ENCODE measurements around the gene PTPRM. TPM values are rescaled to one million over a fixed set of nuclear protein-coding genes. Genes with fewer than 3 reads are reported as not detected.

Gene PTPRM
- total RNA-seq, 4 donors from 2014 or later = 170 to 198 (median 182) TPM

GRCh38 chr18:7541835-7542234, 25.3 kb upstream of the PTPRM start:
- no peak for TF ChIP-seq CTCF (IDR thresholded peaks at IDR 0.05)
- no peak for TF ChIP-seq POLR2A (IDR thresholded peaks at IDR 0.05)
- H3K4me3 ChIP-seq (replicated peaks in 1 of 3) = no peak overlapping the region
- 92% methylated on average over 5 of the region's 5 CpGs for WGBS, 2 donors
- intact Hi-C loops (cut with DNase I) = no loop called here
- no peaks in the 10 kb centered on the region for H3K4me1 ChIP-seq
- no peak overlapping the region for H3K27ac ChIP-seq
- H3K36me3 ChIP-seq = no peaks in the 10 kb centered on the region
- no peaks in the 10 kb centered on the region for H3K27me3 ChIP-seq
- no peak for DNase-seq
- H3K9me3 ChIP-seq = no peaks in the 10 kb centered on the region

GRCh38 chr18:7544686-7545085, 22.4 kb upstream of the PTPRM start:
- no peak overlapping the region for H3K27ac ChIP-seq
- intact Hi-C loops (cut with DNase I) = no loop called here
- WGBS, 2 donors = 83 to 89% methylated on average over 1 of the region's 1 CpG
- no peaks in the 10 kb centered on the region for H3K27me3 ChIP-seq
- TF ChIP-seq POLR2A (IDR thresholded peaks at IDR 0.05) = no peak
- TF ChIP-seq CTCF (IDR thresholded peaks at IDR 0.05) = no peak
- no peaks in the 10 kb centered on the region for H3K4me1 ChIP-seq
- no peaks in the 10 kb centered on the region for H3K9me3 ChIP-seq
- DNase-seq = no peak
- H3K4me3 ChIP-seq (replicated peaks in 1 of 3) = no peak overlapping the region
- H3K36me3 ChIP-seq = no peaks in the 10 kb centered on the region

DNA sequence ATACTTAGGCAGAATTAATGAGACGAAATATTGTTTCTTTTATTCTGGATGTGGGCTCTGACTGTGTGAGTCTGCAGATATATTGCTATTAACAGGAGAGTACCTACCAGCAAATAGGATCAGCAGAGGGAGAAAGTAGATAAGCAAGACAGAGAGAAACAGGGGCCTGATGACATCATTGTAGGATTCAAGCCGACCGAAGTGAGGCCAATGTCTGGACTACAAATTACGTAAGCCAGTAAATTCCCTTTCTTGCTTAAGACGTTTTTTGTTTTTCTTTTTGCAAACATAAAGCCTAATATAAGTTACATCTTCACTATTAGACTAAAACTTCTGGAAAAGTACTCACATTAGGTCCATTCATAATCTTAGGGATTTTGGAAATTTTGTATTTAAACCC, 21.4 kb upstream of the PTPRM start:
- intact Hi-C loops (cut with DNase I) = no loop called here
- Histone ChIP-seq H3K4me1 (no peaks in the 10 kb centered on the region), H3K36me3 (no peaks in the 10 kb centered on the region), H3K9me3 (no peaks in the 10 kb centered on the region), H3K27me3 (no peaks in the 10 kb centered on the region), H3K27ac (no peak overlapping the region), H3K4me3 (replicated peaks in 1 of 3) (no peak overlapping the region)
- TF ChIP-seq POLR2A (IDR thresholded peaks at IDR 0.05) (no peak), CTCF (IDR thresholded peaks at IDR 0.05) (no peak)
- no peak for DNase-seq
- 80 to 85% methylated on average over 5 of the region's 5 CpGs for WGBS, 2 donors

DNA sequence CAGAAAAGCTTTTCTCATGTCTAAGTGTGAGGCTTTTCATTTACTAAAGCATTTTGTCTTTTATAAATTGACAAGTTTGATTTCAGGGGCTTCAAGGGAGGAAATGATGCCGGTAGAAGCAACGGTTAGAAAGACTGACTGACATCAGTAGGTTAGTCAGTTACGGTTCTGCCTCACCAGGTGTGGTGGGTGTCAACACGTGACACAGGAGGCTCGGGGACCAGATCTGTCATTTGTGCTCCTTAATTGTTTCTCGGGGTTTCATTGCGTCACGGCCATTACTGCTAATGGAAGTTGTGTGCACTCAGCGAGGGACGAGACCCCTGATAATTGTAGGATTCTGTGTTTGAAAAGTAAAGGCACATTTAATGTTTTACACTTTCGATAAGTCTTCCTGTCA, 18.9 kb upstream of the PTPRM start:
- WGBS, 2 donors = 94 to 95% methylated on average over 11 of the region's 11 CpGs
- Histone ChIP-seq H3K27me3 (no peaks in the 10 kb centered on the region), H3K4me1 (no peaks in the 10 kb centered on the region), H3K4me3 (replicated peaks in 1 of 3) (no peak overlapping the region), H3K9me3 (no peaks in the 10 kb centered on the region), H3K36me3 (no peaks in the 10 kb centered on the region), H3K27ac (no peak overlapping the region)
- DNase-seq = no peak
- intact Hi-C loops (cut with DNase I) = no loop called here
- no peak for TF ChIP-seq POLR2A (IDR thresholded peaks at IDR 0.05)
- no peak for TF ChIP-seq CTCF (IDR thresholded peaks at IDR 0.05)

DNA sequence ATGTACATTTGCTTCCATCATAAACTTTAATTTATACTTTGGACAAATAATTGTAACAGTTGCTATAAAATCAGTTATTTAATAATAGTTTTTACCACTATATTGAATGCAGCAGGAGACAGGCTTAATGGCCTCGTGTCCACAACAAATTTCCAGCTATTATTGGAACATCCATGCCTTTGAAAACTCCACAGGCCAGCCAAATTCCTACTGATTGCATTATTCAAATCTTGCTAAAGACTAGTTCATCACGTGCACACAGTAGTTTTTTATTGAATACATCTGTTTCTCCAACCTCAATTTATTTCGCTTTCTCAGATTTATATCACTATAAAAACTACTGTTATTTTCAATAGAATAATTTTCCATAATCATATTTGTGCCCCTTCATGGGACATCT, 18.4 kb upstream of the PTPRM start:
- H3K4me3 ChIP-seq (replicated peaks in 1 of 3) = no peak overlapping the region
- H3K9me3 ChIP-seq = no peaks in the 10 kb centered on the region
- H3K27ac ChIP-seq = no peak overlapping the region
- H3K36me3 ChIP-seq = no peaks in the 10 kb centered on the region
- WGBS, 2 donors = 79 to 88% methylated on average over 3 of the region's 3 CpGs
- no peak for TF ChIP-seq CTCF (IDR thresholded peaks at IDR 0.05)
- no peak for TF ChIP-seq POLR2A (IDR thresholded peaks at IDR 0.05)
- no peak for DNase-seq
- no peaks in the 10 kb centered on the region for H3K27me3 ChIP-seq
- intact Hi-C loops (cut with DNase I) = no loop called here
- no peaks in the 10 kb centered on the region for H3K4me1 ChIP-seq
